ENCODE results near the gene C1D.
"Not testable (repeated sequence)": the region's sequence is repeated elsewhere in the genome, so short reads cannot be mapped to it uniquely, and the experiment has no call there.

The C1D gene

DNA sequence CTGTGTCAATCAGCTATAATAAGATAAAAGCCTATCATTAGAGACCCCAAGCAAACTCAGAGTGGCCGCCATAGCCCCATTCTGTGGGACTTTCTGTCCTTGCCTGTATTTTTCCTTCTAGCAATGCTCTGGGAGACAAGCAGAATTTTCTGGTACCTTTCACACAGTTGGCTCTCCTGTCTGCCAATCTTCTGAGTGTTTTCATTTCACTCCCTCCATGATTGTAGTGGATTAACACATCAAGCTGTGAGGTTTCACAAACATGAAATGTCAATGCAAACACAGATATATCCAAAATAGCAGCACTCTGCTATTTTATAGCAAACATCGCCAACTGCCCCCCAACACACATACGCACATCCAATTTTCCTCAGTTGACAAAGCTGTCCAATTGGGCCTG lies 64.9 kb downstream of the C1D start:
- Histone ChIP-seq H3K4me1 (ENCODE audit: low read depth, poor library complexity, severe bottlenecking) (no peaks in the 10 kb centered on the region), H3K9ac (no peak overlapping the region), H3K27me3 (ENCODE audit: insufficient read depth, low read depth) (no peaks in the 10 kb centered on the region), H2AFZ (ENCODE audit: low read depth) (no peak overlapping the region), H3K79me2 (ENCODE audit: insufficient read depth, low read depth) (no peaks in the 10 kb centered on the region), H3K27ac (no peak overlapping the region), H3K36me3 (ENCODE audit: insufficient read depth) (no peaks in the 10 kb centered on the region), H4K20me1 (ENCODE audit: insufficient read depth) (no peaks in the 10 kb centered on the region), H3K4me2 (no peak overlapping the region), H3K4me3 (IDR thresholded peaks at IDR 0.05; ENCODE audit: insufficient read depth, low read depth, low read length) (no peak overlapping the region)
- TF ChIP-seq, protein P1, sequence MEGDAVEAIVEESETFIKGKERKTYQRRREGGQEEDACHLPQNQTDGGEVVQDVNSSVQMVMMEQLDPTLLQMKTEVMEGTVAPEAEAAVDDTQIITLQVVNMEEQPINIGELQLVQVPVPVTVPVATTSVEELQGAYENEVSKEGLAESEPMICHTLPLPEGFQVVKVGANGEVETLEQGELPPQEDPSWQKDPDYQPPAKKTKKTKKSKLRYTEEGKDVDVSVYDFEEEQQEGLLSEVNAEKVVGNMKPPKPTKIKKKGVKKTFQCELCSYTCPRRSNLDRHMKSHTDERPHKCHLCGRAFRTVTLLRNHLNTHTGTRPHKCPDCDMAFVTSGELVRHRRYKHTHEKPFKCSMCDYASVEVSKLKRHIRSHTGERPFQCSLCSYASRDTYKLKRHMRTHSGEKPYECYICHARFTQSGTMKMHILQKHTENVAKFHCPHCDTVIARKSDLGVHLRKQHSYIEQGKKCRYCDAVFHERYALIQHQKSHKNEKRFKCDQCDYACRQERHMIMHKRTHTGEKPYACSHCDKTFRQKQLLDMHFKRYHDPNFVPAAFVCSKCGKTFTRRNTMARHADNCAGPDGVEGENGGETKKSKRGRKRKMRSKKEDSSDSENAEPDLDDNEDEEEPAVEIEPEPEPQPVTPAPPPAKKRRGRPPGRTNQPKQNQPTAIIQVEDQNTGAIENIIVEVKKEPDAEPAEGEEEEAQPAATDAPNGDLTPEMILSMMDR (conservative IDR thresholded peaks at IDR 0.05; ENCODE audit: low read depth, low read length) = no peak

DNA sequence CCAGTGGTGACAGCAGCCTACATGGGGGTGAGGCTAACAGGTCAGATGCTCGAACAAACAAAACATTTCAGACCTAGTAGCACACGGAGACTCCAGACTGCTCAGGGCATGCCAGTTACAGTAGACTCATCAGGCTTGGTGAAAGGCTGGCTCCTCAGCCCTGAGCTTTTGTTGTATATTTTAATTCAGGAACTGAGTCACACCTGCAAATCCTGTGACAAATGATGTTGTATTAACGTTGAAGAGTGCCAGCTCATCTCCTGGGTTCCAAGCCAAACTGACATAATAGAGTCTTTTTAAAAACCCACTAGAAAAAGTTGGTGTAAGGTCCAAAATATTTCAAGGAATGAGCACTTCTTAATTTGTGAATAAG lies 65.3 kb downstream of the C1D start:
- Histone ChIP-seq H3K79me2 (ENCODE audit: insufficient read depth, low read depth) (no peaks in the 10 kb centered on the region), H3K27me3 (ENCODE audit: insufficient read depth, low read depth) (no peaks in the 10 kb centered on the region), H3K27ac (no peak overlapping the region), H3K9ac (no peak overlapping the region), H2AFZ (ENCODE audit: low read depth) (no peak overlapping the region), H3K4me2 (no peak overlapping the region), H4K20me1 (ENCODE audit: insufficient read depth) (no peaks in the 10 kb centered on the region), H3K4me1 (ENCODE audit: low read depth, poor library complexity, severe bottlenecking) (no peaks in the 10 kb centered on the region), H3K36me3 (ENCODE audit: insufficient read depth) (no peaks in the 10 kb centered on the region), H3K4me3 (IDR thresholded peaks at IDR 0.05; ENCODE audit: insufficient read depth, low read depth, low read length) (no peak overlapping the region)
- TF ChIP-seq, protein P1 (conservative IDR thresholded peaks at IDR 0.05; ENCODE audit: low read depth, low read length) = no peak

DNA sequence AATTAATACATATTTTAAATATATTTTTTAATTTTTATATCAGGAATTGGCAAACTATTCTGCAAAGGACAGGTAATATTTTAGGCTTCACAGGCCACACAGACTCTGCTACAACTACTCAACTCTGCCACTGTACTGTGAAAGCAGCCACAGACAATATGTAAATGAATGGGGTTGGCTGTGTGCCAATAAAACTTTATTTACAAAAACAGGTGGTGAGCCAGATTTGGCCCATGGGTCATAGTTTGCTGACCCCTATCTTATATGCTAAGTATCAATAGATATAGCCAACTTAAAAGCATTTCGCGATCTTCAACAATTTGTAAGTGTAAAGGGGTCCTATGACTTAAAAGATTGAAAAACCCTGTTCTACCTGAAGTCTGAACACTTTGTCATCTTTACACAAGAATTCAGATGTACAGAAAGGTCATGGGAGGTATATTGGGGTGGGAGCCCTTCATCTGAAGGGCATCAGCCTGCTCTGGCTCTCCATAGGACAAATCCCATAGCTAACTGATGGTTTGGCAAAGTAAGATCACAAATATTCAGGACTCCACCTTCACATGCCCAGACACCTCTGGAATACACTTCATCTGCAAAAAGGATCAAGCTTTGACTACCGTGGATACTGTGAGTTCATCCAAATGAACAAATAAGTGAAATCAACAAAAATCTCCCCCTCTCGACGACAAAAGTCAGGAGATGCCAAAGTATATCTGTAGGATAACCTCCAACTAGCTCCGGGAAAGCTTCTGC lies 65.9 kb downstream of the C1D start:
- Histone ChIP-seq H3K27me3 (ENCODE audit: insufficient read depth, low read depth) (no peaks in the 10 kb centered on the region), H3K36me3 (ENCODE audit: insufficient read depth) (no peaks in the 10 kb centered on the region), H2AFZ (ENCODE audit: low read depth) (no peak overlapping the region), H3K79me2 (ENCODE audit: insufficient read depth, low read depth) (no peaks in the 10 kb centered on the region), H3K4me2 (no peak overlapping the region), H3K27ac (no peak overlapping the region), H3K4me1 (ENCODE audit: low read depth, poor library complexity, severe bottlenecking) (no peaks in the 10 kb centered on the region), H3K9ac (no peak overlapping the region), H3K4me3 (IDR thresholded peaks at IDR 0.05; ENCODE audit: insufficient read depth, low read depth, low read length) (no peak overlapping the region), H4K20me1 (ENCODE audit: insufficient read depth) (no peaks in the 10 kb centered on the region)
- TF ChIP-seq, protein P1 (conservative IDR thresholded peaks at IDR 0.05; ENCODE audit: low read depth, low read length) = no peak

DNA sequence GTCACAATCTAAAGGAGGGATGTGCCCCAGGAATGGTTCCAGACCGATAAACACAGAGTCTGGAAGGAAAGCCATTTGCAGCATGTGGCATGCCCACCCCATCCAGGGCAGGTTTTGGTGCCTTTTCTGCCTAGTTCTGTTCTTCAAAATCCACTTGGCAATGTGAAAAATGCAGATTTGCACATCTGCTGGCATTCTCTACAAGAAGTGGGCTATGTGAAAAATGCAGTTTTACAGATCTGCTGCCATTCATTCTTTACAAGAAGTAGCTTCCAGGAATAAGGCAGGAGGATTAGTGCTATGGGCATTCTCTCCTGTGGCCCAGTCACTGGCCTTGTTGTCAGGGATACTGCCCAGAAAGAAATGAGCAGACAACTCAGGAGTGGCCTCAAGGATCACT lies 68.1 kb downstream of the C1D start:
- no peaks in the 10 kb centered on the region for H3K79me2 ChIP-seq (ENCODE audit: insufficient read depth, low read depth)
- TF ChIP-seq, protein P1 (conservative IDR thresholded peaks at IDR 0.05; ENCODE audit: low read depth, low read length) = no peak
- H3K4me3 ChIP-seq (IDR thresholded peaks at IDR 0.05; ENCODE audit: insufficient read depth, low read depth, low read length) = no peak overlapping the region
- H4K20me1 ChIP-seq (ENCODE audit: insufficient read depth) = no peaks in the 10 kb centered on the region
- no peaks in the 10 kb centered on the region for H3K36me3 ChIP-seq (ENCODE audit: insufficient read depth)
- no peaks in the 10 kb centered on the region for H3K4me1 ChIP-seq (ENCODE audit: low read depth, poor library complexity, severe bottlenecking)
- H3K4me2 ChIP-seq = no peak overlapping the region
- no peak overlapping the region for H3K9ac ChIP-seq
- H3K27ac ChIP-seq = no peak overlapping the region
- H3K27me3 ChIP-seq (ENCODE audit: insufficient read depth, low read depth) = no peaks in the 10 kb centered on the region
- H2AFZ ChIP-seq (ENCODE audit: low read depth) = no peak overlapping the region

DNA sequence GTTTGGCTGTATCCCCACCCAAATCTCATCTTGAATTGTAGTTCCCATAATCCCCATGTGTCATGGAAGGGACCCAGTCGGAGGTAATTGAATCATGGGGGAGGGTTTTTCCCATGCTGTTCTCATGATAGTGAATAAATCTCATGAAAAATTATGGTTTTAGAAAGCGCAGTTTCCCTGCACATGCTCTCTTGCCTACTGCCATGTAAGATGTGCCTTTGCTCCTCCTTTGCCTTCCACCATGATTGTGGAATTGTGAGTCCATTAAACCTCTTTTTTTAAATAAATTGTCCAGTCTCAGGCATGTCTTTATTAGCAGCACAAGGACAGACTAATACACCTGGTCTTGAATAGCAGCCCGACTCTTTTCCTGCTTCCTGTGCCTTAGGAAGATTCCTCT lies 68.7 kb downstream of the C1D start:
- not testable (repeated sequence) for H4K20me1 ChIP-seq (ENCODE audit: insufficient read depth); H3K4me2 ChIP-seq; H3K4me1 ChIP-seq (ENCODE audit: low read depth, poor library complexity, severe bottlenecking); H3K36me3 ChIP-seq (ENCODE audit: insufficient read depth); H2AFZ ChIP-seq (ENCODE audit: low read depth); H3K27me3 ChIP-seq (ENCODE audit: insufficient read depth, low read depth); H3K79me2 ChIP-seq (ENCODE audit: insufficient read depth, low read depth); H3K4me3 ChIP-seq (IDR thresholded peaks at IDR 0.05; ENCODE audit: insufficient read depth, low read depth, low read length); H3K27ac ChIP-seq; H3K9ac ChIP-seq

Data from KMS-11 (cell line).